ENCODE results near the gene SPOCD1. TPM values are rescaled to one million over a fixed set of nuclear protein-coding genes. Genes with fewer than 3 reads are reported as not detected.
"Not testable (repeated sequence)": the region's sequence is repeated elsewhere in the genome, so short reads cannot be mapped to it uniquely, and the experiment has no call there.

SPOCD1 gene
- total RNA-seq, 1 donor = under 0.01 TPM

DNA sequence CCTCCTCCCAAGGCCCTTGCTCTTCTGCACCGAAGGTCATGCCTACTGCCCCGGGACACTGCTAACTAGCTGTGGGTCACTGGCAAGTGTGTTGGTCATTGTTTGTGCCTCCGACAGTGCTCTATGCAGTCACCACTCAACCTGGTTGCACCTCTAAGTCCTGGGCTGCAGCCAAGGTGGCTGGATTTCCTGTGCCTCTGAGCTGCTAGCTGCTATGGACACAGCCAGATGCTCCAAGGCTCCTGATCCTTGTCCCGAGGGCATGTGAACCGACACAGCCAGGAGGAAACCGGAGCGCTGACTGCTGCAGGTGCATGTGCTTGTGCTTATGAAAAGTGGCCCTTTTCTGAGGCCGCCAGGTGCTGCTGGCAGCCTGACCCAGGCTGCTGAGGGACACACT lies 14.7 kb upstream of the SPOCD1 start:
- DNase-seq (ENCODE audit: low read depth in 2 of 3, low spot score in 2 of 3) = no peak

DNA sequence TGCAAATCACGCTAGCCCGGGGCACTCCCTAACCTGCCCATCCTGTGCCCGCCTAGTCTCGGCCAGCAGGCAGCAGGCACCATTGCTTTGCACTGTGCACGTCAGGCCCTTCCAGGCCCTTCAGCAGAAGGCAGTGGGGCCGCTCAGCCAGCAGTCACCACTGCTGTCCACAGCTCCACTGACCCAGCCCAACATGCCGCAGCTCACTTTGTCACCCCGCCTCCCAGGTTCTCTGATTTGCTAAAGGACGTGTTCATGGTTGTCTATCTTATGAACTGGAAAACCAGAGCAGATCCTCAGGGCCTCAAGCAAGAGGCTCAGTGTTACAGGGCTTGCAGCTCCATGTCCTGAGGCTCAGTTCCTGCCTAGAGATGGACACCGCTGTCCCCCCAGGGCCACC lies 14.2 kb upstream of the SPOCD1 start:
- DNase-seq (ENCODE audit: low read depth in 2 of 3, low spot score in 2 of 3) = no peak

DNA sequence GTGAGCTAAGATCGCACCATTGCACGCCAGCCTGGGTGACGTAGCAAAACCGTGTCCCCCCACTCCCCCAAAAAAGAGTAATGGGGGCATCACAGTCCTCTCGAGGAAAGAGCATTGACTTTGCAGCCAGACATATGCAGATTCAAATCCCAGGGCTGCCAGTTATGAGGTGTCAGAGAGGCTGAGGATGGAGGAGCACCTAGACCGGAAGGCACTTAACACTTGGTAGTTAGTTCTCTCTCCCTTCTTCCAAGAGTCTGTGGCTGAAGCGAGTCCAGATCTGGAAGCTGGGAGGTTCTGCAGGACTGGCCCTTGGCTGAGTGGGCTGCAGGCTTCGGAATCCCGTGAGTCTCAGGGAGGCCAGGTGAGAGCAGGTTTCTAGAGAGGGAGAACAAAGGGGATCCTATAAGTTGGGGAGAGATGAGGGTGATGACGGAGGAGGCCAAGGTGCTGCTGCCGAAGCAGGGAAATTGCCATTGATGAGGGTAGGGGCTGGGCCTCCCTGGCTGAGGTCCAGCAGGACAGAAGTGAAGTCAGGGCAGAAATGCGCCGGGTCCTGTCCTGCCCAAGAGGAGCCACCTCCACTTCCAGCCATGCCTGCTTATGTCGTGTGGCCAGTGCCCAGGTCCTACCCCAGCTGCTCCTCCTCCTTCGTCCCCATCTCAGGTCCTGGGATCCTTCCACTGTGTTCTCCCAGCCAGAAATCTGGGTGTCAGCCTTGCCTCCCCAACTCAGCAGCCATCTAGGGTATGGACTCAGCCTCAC lies 13.3 kb upstream of the SPOCD1 start:
- DNase-seq (ENCODE audit: low read depth in 2 of 3, low spot score in 2 of 3) = no peak

DNA sequence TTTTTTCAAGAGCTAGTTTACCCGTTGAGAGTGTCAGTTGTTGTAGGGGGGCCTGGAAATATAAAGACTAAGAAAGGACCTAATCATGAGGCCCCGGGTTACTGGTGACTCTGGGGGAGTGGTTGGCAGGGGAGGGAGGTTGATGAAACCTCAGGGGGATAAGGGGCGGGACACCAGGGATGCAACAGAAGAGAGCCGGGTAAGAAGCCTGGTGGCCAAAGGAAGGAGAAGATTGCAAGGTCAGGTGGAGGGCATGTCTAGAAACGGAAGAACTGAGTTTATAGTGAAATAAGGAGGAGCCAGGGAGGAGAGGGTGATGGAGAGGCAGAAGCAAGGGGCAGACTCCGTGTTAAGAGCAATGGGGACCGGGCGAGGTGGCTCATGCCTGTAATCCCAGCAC lies 12.5 kb upstream of the SPOCD1 start:
- DNase-seq (ENCODE audit: low read depth in 2 of 3, low spot score in 2 of 3) = no peak

DNA sequence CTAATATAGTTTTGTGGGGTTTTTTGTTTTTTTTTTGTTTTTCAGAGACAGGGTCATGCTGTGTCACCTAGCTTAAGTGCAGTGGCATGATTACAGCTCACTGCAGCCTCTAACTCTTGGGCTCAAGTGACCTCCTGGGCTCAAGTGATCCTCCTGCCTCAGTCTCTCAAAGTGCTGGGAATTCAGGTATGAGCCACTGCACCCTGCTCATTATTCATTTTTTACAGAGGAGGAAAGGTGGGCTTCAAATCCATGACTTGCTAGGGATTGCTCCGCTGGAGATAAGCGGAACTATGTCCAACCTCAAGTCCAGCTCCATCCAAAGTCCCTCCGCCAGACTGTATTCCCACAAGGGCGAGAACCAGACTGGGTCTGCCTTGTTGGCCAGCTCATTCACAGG lies 8.0 kb upstream of the SPOCD1 start:
- DNase-seq (ENCODE audit: low read depth in 2 of 3, low spot score in 2 of 3) = no peak

DNA sequence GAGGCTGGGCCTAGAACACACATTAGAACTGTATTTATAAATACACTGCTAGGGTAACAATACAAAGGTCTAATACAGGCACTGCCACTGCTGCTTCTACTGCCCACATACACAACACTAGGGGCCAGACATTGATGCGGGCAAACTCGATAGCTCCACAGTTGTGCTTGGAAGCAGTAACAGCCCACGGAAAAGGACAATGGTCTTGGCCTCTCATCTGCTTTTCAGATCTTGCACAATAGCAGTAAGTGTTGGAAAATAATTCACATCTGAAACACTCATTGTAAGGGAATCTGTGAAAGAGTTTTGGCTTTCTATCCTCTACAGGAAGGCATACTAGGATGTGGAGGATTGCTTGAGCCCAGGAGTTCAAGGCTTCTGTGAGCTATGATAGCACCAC lies 6.9 kb upstream of the SPOCD1 start:
- DNase-seq (ENCODE audit: low read depth in 2 of 3, low spot score in 2 of 3) = no peak

DNA sequence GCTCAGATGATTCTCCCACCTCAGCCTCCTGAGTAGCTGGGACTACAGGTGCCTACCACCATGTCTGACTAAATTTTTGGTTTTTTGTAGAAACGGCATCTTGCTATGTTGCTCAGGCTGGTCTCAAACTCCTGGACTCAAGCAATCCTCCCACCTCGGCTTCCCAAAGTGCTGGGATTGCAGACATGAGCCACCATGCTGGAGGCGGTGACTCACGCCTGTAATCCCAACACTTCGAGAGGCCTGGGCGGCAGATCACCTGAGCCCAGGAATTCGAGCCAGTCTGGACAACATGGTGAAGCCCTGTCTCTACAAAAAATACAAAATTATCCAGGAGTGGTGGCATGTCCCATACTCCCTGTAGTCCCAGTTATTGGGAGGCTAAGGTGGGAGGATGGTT lies 4.4 kb upstream of the SPOCD1 start:
- DNase-seq (ENCODE audit: low read depth in 2 of 3, low spot score in 2 of 3) = not testable (repeated sequence)

DNA sequence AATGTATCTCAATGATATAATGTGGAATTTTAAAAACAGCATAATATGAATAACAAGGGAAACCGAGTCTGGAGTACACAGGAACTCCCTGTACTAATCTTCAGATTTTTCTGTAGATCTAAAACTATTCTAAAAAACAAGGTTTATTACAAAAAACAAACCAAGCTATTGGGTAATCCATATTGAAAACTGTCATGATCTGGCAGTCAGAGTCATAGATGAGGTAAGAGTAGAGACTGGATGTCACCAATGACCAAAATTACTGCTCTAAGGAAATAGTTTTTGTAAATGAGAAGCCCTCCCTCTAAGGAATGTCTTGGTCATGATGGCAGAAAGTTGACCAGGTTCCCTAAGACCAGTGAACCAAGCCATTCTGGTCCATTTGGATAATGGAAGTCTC lies 2.4 kb upstream of the SPOCD1 start:
- DNase-seq (ENCODE audit: low read depth in 2 of 3, low spot score in 2 of 3) = no peak

DNA sequence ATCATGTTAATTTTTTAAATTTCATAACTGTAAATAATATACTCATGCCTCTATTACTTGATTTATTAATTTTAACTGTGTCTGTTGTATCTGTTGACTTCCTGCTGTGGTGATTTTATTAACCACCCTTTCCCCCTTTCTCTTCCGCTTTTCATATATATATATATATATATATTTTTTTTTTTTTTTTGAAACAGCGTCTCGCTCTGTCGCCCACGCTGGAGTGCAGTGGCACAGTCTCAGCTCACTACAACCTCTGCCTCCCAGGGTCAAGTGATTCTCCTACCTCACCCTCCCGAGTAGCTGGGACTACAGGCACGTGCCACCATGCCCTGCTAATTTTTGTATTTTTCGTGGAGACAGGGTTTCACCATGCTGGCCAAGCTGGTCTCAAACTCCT lies 1.1 kb upstream of the SPOCD1 start:
- DNase-seq (ENCODE audit: low read depth in 2 of 3, low spot score in 2 of 3) = peak in 2 of 3 donors; percentile 31 to 64

DNA sequence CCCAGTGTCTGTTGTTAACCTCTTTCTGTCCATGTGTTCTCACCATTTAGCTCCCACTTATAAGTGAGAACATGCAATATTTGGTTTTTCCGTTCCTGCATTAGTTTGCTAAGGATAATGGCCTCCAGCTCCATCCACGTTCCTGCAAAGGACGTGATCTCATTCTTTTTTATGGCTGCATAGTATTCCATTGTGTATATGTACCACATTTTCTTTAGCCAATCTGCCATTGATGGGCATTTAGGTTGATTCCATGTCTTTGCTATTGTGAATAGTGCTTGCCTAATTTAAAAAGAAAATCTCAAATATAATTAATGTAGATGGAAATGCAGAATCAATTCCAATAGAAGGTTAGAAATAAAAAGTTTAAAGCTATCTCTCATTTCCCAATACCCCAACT lies 679 bp upstream of the SPOCD1 start:
- DNase-seq (ENCODE audit: low read depth in 2 of 3, low spot score in 2 of 3) = not testable (repeated sequence)

DNA sequence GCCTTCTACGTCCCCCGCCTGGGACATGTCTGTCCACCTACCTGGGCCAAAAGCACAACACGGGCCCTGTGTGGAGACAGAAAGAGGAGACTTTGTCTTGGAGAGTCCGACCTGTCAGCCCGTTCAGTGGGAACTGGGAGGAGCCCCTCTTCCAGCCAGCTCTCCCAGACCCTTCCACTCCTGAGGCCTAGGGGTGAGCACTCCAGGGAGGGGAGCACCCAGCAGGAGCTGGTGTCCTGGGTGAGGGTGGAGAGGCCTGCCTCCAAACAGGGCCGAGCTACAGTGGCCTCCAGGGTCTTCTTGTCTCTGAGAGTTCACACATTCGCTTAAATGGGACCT lies 546 bp downstream of the SPOCD1 start:
- no peak for DNase-seq (ENCODE audit: low read depth in 2 of 3, low spot score in 2 of 3)

DNA sequence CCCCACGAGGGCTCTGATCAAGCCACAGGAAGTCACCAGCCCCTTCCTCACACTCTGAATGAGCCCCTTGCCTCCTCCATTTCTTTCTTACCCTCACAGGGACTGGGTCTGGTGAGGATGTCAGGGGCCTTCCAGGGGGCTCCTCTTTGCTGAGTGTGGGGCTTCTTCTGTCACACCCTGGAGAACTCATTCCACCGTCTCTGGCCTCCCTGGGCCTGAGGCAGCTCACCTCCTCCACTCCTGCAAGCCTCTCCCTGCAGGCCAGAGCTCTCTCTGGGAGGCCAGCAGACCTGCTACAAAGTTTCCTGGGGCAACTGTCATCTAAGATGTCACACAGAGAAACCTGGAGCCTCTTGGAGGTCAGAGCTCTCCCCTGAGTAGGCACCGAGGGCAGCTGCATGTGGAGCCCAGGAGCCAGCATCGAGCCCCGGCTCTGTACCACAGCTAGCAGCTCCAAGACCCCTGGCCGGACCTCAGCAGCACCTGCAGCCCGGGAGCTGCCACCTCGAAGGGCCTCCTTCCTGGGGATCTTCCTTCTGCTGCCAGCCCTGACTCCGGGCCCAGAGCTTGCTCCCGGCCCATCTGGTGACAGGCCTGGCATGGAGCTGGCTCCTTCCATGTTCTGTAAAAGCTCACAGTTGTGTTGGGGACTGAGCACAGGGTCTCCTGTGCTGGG lies 1.1 kb downstream of the SPOCD1 start:
- DNase-seq (ENCODE audit: low read depth in 2 of 3, low spot score in 2 of 3) = no peak

DNA sequence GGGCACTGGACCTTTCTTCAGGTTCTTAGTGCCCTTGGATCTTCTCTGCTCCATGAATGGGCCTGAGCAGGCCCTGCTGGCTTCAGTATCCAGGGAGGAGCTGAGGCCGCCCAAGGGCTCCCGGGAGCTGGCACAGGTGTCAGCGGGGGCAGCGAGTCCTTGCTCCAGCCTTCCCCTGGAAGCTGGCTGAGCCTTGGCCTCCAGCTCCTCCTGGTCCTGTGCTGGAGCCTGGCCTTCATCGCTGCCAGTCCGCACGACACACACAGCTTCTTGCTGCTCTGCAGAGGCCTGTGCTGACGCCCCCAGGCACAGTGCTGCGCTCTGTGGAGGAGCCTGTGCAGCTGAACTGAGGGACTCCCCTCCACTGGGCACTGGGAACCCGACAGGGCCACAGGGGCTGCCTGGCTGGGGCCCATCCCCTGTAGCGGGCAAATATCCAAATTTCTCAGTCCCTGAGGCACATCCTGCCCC lies 1.7 kb downstream of the SPOCD1 start:
- no peak for DNase-seq (ENCODE audit: low read depth in 2 of 3, low spot score in 2 of 3)

DNA sequence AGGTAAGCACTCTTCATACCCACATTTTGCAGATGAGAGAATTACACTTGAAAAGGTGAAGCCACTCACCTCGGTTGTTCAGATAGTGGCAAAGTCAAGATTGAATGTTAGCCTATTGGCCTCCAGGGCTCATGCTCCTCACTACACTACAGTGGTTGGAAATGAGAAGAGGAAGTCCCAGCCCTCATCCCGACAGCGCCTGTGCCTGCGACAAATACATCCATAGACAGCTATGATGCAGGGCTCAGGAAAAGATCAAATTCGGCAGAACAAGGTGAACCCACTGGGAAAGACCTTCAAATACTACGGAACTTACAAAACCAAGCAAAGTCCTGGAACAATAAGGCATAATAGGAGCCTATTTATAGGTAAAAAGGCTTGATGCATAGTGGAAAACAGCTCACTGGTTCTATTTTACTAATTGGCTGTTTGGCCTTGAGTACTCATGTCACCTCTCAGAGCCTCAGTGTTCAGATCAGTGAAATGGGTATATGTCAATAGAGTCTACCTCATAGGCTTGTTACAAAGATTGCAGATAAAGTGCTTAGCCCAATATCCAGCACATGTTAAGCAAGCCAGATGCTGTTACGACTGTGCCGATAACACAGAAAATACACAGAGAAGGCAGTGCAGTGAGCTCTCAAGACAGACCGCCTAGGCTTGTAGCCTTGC lies 3.5 kb downstream of the SPOCD1 start:
- no peak for DNase-seq (ENCODE audit: low read depth in 2 of 3, low spot score in 2 of 3)

DNA sequence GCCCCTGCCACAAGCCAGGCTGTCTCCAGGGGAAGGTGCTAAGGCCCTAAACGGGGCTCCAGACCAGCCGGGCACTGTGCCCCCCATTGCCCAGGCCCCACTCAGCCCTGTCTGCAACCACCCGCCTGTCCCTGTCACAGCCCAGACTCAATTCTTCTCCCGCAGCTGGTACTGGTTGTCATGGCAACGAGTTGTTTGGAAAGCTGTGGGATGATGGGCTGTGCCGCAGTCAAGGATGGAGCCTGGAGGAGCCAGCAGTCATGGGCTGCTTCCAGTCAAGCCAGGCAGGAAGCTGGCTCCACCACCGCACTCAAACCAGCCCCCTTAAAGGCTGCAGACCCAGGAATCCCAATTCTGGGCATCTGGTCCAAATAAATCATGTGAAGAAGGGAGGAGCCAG lies 4.2 kb downstream of the SPOCD1 start:
- DNase-seq (ENCODE audit: low read depth in 2 of 3, low spot score in 2 of 3) = no peak

DNA sequence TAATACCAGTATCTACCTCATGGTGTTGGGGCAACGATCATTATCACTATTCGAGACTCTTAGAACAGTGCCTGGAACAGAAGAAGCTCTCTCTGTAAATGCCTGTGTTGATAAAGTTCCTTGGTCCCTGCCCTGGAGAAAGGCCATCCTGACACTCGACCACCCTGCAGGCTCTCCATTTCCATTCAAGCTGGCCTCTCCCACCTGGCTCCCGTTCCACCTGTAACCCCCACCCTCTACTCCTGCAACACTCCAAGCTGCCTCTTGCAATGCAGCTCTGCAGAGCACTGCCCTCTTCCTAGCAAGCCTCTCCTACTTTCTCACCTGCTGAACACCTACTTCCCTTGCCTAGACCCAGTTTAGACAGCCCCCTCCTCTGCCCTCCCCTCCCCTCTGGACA lies 6.1 kb downstream of the SPOCD1 start:
- no peak for DNase-seq (ENCODE audit: low read depth in 2 of 3, low spot score in 2 of 3)

DNA sequence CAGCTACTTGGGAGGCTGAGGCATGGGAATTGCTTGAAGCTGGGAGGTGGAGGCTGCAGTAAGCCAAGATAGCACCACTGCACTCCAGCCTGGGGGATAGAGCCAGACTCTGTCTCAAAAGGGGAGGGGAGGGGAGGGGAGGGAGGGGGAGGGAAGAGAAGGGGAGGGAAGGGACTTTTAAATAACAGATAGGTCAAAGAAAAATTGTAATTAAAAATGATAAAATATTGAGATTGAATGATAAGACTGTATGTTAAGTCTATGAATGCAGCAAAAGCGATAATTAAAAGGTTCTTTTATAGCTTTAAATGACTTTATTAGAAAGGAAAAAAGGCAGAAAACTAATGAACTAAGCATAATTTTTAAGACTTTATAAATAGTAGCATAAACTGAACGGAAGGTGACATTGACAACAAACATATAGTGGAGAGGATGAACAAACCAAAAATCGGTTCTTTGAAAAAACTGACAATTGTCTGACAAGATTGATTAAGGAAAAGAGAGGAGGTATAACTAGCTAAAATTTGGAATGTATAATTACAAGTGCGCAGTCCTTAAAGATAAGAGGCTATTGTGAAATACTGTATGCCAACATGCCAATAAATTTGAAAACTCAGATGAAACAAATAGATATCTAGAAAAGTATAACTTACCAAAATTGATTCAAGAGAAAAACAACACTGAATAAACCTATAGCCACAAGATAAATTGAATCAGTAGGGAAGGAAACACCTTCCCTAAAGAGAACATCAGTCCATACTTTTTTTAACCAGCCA lies 8.4 kb downstream of the SPOCD1 start:
- no peak for DNase-seq (ENCODE audit: low read depth in 2 of 3, low spot score in 2 of 3)

DNA sequence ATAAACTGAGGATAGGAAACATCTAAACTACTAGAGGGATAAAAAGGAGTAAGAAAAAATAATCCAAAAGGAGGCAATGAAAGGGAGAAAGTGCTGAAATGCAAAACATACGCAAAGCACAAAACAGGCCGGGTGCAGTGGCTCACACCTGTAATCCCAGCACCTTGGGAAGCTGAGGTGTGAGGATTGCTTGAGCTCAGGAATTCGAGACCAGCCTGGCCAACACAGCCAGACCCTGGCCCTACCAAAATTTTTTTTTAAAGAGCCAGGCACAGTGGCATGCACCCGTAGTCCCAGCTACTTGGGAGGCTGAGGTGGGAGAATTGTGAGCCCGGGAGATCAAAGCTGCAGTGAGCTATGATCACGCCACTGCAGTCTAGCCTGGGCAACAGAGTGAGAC lies 10.5 kb downstream of the SPOCD1 start:
- no peak for DNase-seq (ENCODE audit: low read depth in 2 of 3, low spot score in 2 of 3)

DNA sequence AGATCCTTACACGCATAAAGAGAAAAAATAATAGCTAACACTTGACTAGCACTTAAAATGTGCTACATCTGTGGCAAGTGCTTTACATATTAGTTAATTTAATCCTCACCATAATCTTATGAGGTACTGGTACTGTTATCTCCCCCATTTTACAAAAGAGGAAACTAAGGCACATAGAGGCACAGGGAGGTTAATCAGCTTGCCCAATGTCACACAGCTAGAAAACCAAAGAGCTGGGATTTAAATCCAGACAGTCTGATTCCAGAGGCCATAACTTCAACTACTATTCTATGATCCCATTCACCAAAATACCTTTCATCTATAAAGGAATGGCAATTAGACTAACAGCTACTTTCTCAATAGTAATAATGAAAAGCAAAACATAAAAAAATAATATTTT lies 11.7 kb downstream of the SPOCD1 start:
- no peak for DNase-seq (ENCODE audit: low read depth in 2 of 3, low spot score in 2 of 3)

DNA sequence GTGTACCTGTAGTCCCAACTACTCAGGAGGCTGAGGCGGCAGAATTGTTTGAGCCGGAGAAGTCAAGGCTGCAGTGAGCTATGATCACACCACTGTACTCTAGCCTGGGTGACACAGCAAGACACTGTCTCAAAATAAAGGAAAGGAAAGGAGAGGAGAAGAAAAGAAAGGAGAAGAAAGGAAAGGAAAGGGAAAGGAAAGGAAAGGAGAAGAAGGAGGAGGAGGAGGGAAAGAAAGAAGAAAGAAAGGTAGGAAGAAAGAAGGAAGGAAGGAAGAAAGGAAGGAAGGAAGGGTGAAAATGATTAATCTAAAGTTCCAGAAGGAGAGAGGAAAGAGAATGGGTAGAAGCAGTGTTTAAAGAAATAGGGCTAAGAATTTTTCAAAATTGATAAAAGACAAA lies 12.2 kb downstream of the SPOCD1 start:
- no peak for DNase-seq (ENCODE audit: low read depth in 2 of 3, low spot score in 2 of 3)
